DOHH2 (cell line): ENCODE measurements around the gene PXT1.

Experiments used
- H3F3A ChIP-seq: fragments of 200-600 bp; sonication (generic), shearing (Covaris generic); 2 replicates; pipeline ENCODE4 v1.6.0; 2016; ENCODE audit warnings: antibody characterized with exemption, mild to moderate bottlenecking; ENCODE audit not compliant: control insufficient read depth, insufficient read depth
- H3K27ac ChIP-seq: fragments of 200-600 bp; sonication (generic); 2 replicates; pipeline ENCODE4 v1.5.1; 2014; ENCODE audit warnings: low read depth, mild to moderate bottlenecking, low read length, moderate library complexity
- H3K27me3 ChIP-seq: fragments of 200-600 bp; sonication (generic); 2 replicates; pipeline ENCODE4 v1.6.1; 2014; ENCODE audit warnings: mild to moderate bottlenecking, low read length, mixed read lengths; ENCODE audit not compliant: control insufficient read depth
- H3K36me3 ChIP-seq: fragments of 200-600 bp; sonication (generic); 2 replicates; pipeline ENCODE4 v1.6.1; 2014; ENCODE audit warnings: mild to moderate bottlenecking, low read length, moderate library complexity, mixed read lengths; ENCODE audit not compliant: control insufficient read depth
- H3K4me1 ChIP-seq: fragments of 200-600 bp; sonication (generic); 2 replicates; pipeline ENCODE4 v1.6.1; 2014; ENCODE audit warnings: mild to moderate bottlenecking, low read length, mixed read lengths; ENCODE audit not compliant: control insufficient read depth
- H3K4me2 ChIP-seq: fragments of 200-600 bp; sonication (generic); 2 replicates; pipeline ENCODE4 v1.6.0; 2014; ENCODE audit warnings: mild to moderate bottlenecking, low read length, moderate library complexity
- H3K4me3 ChIP-seq: fragments of 200-600 bp; sonication (generic); 2 replicates; pipeline ENCODE4 v1.5.1; 2014; ENCODE audit warnings: mild to moderate bottlenecking, low read length, mixed read lengths
- H3K79me2 ChIP-seq: fragments of 200-600 bp; sonication (generic); 2 replicates; pipeline ENCODE4 v1.6.1; 2014; ENCODE audit warnings: mild to moderate bottlenecking, low read length, mixed read lengths; ENCODE audit not compliant: control insufficient read depth
- H3K9me2 ChIP-seq: fragments of 200-600 bp; sonication (generic); replicated peaks from 2 replicates; pipeline ENCODE4 v1.6.1; 2014; ENCODE audit warnings: mild to moderate bottlenecking, low read length, mixed read lengths; ENCODE audit not compliant: control insufficient read depth
- H3K9me3 ChIP-seq: fragments of 200-600 bp; sonication (generic); 2 replicates; pipeline ENCODE4 v1.6.1; 2014; ENCODE audit warnings: antibody characterized with exemption, low read length, mixed read lengths; ENCODE audit not compliant: control insufficient read depth, insufficient read depth
- H4K20me1 ChIP-seq: fragments of 200-600 bp; sonication (generic); 2 replicates; pipeline ENCODE4 v1.6.0; 2014; ENCODE audit warnings: low read depth, mild to moderate bottlenecking, antibody characterized with exemption, low read length, moderate library complexity; ENCODE audit not compliant: control insufficient read depth, insufficient read depth
- EZH2phosphoT487 ChIP-seq: fragments of 200-600 bp; sonication (generic); IDR thresholded peaks from 2 replicates; pipeline ENCODE4 v1.6.1; 2017; ENCODE audit warnings: borderline replicate concordance, mild to moderate bottlenecking, antibody characterized with exemption, low read length, moderate library complexity, mixed read lengths
- TF ChIP-seq, protein P1 (sequence below): fragments of 200-600 bp; sonication (generic); IDR thresholded peaks from one replicate; pipeline ENCODE4 v1.5.1; 2014; ENCODE audit warnings: antibody characterized with exemption, mild to moderate bottlenecking, low read depth, low read length; ENCODE audit not compliant: poor library complexity, severe bottlenecking

Gene PXT1

DNA sequence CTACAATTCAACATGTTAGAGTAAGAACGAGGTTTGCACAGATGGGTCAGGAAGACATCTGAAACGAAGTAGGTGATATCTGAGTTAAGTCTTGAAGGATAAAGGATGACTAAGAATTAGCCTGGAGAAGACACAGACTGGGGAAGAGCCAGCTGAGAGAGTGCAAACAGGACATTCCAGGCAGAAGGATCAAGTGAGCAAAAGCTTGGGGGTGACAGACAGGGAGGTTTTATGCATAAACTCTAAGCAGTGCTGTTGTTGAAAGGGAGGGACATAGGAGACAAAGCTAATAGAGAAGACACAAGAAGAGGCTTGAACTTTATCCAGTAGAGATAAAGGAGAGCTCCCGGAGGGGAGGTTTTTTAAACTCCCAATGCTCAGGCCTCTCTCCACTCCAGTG is 40.2 kb downstream of the PXT1 start:
- Histone ChIP-seq H3K4me1 (no peaks in the 10 kb centered on the region), H3K9me3 (no peaks in the 10 kb centered on the region), H3K79me2 (no peaks in the 10 kb centered on the region), H3K9me2 (no peaks in the 10 kb centered on the region), H3K4me3 (no peak overlapping the region), H3K27ac (no peak overlapping the region), H3K27me3 (no peaks in the 10 kb centered on the region), H3K36me3 (no peaks in the 10 kb centered on the region), H3K4me2 (no peak overlapping the region), H4K20me1 (no peaks in the 10 kb centered on the region), H3F3A (no peaks in the 10 kb centered on the region)
- no peak for TF ChIP-seq EZH2phosphoT487
- TF ChIP-seq, protein P1, sequence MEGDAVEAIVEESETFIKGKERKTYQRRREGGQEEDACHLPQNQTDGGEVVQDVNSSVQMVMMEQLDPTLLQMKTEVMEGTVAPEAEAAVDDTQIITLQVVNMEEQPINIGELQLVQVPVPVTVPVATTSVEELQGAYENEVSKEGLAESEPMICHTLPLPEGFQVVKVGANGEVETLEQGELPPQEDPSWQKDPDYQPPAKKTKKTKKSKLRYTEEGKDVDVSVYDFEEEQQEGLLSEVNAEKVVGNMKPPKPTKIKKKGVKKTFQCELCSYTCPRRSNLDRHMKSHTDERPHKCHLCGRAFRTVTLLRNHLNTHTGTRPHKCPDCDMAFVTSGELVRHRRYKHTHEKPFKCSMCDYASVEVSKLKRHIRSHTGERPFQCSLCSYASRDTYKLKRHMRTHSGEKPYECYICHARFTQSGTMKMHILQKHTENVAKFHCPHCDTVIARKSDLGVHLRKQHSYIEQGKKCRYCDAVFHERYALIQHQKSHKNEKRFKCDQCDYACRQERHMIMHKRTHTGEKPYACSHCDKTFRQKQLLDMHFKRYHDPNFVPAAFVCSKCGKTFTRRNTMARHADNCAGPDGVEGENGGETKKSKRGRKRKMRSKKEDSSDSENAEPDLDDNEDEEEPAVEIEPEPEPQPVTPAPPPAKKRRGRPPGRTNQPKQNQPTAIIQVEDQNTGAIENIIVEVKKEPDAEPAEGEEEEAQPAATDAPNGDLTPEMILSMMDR: no peak

DNA sequence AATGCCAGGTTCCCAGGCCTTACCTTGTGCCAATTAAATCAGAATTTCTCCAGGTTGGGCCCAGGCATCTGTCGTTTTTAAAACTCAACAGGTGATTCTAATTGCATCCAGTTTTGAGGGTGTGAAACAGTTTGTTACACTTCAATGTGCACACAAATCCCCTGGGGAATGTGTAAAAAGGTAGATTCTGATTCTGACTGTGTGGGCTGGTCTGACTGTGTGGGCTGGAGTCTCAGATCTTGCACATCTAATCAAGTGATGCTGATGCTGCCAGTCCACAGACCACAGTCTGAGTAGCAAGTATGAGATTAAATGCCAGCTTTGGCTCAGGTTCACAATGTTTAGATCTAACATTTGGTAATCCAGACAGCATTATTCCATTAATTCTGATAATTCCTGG is 42.7 kb downstream of the PXT1 start:
- no peak overlapping the region for H3K4me2 ChIP-seq
- no peaks in the 10 kb centered on the region for H3K79me2 ChIP-seq
- no peaks in the 10 kb centered on the region for H3K27me3 ChIP-seq
- H3F3A ChIP-seq: no peaks in the 10 kb centered on the region
- no peak for TF ChIP-seq EZH2phosphoT487
- TF ChIP-seq, protein P1: no peak
- H4K20me1 ChIP-seq: no peaks in the 10 kb centered on the region
- H3K9me3 ChIP-seq: no peaks in the 10 kb centered on the region
- H3K36me3 ChIP-seq: no peaks in the 10 kb centered on the region
- H3K4me3 ChIP-seq: no peak overlapping the region
- H3K9me2 ChIP-seq: no peaks in the 10 kb centered on the region
- H3K27ac ChIP-seq: no peak overlapping the region
- H3K4me1 ChIP-seq: no peaks in the 10 kb centered on the region

DNA sequence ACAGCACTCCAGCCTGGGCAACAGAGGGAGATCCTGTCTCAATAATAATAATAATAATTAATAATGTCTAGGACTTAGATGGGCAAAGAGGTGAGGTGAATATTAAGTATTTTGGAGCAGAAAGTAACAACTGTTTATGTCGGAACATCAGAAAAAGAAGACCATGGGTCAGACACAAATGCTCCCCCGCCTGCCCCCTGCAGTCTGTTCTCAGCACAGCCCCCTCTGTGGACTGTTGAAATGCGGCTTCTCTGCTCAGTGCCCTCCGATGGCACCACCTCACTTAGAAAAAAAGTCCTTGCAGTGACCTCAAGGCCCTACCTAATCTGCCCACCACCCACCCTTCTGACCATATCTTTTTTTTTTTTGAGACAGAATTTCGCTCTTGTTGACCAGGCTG is 50.0 kb downstream of the PXT1 start:
- H4K20me1 ChIP-seq: no peaks in the 10 kb centered on the region
- no peaks in the 10 kb centered on the region for H3K36me3 ChIP-seq
- no peaks in the 10 kb centered on the region for H3K9me2 ChIP-seq
- peaks cover 41% of the 10 kb centered on the region for H3K27me3 ChIP-seq
- H3F3A ChIP-seq: no peaks in the 10 kb centered on the region
- H3K9me3 ChIP-seq: no peaks in the 10 kb centered on the region
- H3K27ac ChIP-seq: no peak overlapping the region
- H3K4me2 ChIP-seq: no peak overlapping the region
- peaks cover 6% of the 10 kb centered on the region for H3K4me1 ChIP-seq
- H3K4me3 ChIP-seq: no peak overlapping the region
- no peaks in the 10 kb centered on the region for H3K79me2 ChIP-seq
- TF ChIP-seq, protein P1: no peak
- TF ChIP-seq EZH2phosphoT487: no peak

DNA sequence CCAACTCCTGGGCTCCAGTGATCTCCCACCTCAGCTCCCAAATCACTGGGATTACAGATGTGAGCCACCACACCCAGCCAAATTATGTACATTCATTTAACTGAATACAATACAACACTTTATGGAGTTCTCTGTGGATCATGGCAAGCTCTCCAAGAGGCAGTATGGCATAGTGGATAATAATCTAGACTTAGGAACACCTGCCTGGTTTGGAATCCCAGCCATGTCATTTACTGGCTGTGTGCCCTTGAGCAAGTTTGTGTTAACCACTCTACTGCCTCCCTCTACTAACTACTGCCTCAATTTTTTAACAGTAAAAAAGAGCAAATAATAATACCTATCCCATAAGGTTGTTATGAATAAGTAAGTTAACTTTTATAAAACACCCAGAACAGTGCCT is 53.3 kb downstream of the PXT1 start:
- no peaks in the 10 kb centered on the region for H3K79me2 ChIP-seq
- H3K4me2 ChIP-seq: no peak overlapping the region
- H3K4me3 ChIP-seq: no peak overlapping the region
- no peaks in the 10 kb centered on the region for H3K9me2 ChIP-seq
- no peak for TF ChIP-seq EZH2phosphoT487
- TF ChIP-seq, protein P1: no peak
- no peaks in the 10 kb centered on the region for H3F3A ChIP-seq
- no peak overlapping the region for H3K27ac ChIP-seq
- H3K36me3 ChIP-seq: no peaks in the 10 kb centered on the region
- H3K9me3 ChIP-seq: no peaks in the 10 kb centered on the region
- peaks cover 61% of the 10 kb centered on the region for H3K27me3 ChIP-seq
- H3K4me1 ChIP-seq: peaks cover 31% of the 10 kb centered on the region
- H4K20me1 ChIP-seq: no peaks in the 10 kb centered on the region
